ENCODE measurements around the gene MALSU1.
A peak's percentile ranks its signal among the peaks of the same experiment; 100 is the strongest.

The MALSU1 gene

GRCh38 chr7:23298885-23299769, at the start of gene MALSU1:
MALSU1 (plus strand) TSS chr7:23299339; CDS start chr7:23299353, 14 bp downstream.
- DNase-seq (ENCODE audit: low read depth in 2 of 2) = peak; percentile 90 to 95

DNA sequence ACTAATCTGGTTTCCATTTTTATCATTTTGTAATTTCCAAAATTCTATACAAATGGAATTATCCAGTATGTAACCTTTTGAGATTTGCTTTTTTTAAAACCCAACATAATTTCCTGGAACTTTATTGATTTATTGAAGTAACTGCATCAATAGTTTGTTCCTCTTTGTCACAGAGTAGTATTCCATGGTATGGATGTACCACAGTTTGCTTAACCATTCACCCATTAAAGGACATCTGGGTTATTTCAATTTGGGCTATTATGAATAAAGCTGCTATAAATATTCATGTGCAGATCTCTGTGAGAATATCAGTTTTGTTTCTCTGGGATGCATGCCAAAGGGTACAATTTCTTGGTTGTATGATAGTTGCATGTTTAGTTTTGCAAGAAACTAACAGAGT, 49.7 kb upstream of the MALSU1 start:
- DNase-seq (ENCODE audit: low read depth in 2 of 2) = no peak

GRCh38 chr7:23254051-23254681, 45.0 kb upstream of the MALSU1 start:
- DNase-seq (ENCODE audit: low read depth in 2 of 2) = no peak

- no peak for DNase-seq (ENCODE audit: low read depth in 2 of 2)
Observed at GRCh38 chr7:23256731-23257130, 42.4 kb upstream of the MALSU1 start.

DNA sequence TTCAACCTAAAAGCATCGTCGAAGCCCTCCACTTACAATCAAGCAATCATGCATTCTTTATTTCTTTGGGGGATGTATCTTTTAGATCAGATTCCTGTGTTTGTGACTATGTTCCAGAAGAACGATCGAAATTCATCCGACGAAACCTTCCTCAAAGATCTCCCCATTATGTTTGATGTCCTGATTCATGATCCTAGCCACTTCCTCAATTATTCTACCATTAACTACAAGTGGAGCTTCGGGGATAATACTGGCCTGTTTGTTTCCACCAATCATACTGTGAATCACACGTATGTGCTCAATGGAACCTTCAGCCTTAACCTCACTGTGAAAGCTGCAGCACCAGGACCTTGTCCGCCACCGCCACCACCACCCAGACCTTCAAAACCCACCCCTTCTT, 38.8 kb upstream of the MALSU1 start:
- DNase-seq (ENCODE audit: low read depth in 2 of 2) = no peak

DNA sequence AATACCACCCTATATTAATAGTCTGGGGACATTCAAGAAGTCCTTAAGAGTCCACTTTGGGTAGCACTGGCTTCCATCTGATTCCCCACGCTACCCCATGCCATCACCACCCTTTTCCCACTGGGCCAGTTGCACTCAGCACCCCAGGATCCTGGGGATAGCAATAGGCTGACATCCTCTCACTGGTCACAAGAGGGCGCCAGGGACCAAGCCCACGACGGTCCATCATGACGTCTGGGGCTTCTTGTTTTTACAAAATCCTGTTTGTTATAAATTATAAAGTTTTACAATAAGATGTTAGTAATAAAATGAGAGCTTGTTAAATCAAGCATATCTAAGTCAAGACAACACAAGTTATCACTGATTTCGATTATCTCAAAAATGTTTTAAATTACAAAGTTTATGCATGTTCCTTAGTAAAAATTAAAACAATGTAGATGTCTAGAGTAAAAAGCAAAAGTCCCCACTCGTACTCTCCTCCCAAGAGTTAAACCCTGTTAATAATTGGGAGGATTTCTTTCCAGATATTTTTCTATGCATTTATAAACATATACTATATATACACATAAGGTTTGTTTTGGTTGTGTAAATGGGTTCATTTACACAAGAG, 37.2 kb upstream of the MALSU1 start:
- DNase-seq (ENCODE audit: low read depth in 2 of 2) = peak in 1 of 2 donors; percentile 16

DNA sequence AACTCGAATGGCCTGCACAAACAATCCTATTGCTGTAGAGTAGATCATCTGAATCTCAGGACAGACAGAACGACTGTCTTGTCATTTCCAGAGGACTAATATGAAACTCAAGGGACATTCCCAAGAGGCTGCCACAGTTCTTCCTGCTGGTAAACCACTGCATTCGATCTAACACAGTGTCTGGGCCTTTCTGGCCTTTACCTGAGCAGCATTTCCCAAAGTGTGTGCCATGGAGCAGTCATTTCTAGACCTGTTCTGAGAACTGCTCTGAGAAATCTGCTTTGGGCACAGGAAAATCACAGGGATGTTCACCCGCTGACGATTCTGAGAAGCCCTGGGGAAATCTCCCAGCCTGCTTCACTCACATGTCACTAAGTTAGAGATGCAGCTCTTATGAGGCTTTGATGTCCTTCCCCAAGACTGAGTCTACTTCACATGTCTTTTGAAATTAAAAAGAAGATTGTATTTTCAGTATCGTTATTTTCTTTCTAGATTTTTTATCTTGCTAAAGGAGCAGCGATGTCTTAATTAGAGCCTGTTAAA, 34.2 kb upstream of the MALSU1 start:
- no peak for DNase-seq (ENCODE audit: low read depth in 2 of 2)

GRCh38 chr7:23266918-23267317, 32.2 kb upstream of the MALSU1 start:
- no peak for DNase-seq (ENCODE audit: low read depth in 2 of 2)

DNA sequence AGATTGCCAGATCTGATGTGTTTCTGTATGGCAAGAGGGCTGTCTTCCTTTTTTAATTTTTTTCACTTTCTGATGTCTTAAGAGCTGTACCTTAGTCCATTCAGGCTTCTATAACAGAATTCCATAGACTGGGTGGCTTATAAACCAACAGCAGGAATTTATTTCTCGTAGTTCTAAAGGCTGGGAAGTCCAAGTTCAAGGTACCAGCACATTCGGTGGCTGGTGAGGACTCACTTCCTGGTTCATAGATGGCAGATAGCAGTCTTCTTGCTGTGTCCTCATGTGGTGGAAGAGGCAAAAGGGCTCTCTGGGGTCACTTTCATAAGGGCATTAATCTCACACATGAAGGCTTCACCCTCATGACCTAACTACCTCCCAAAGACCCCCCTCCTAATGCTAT, 31.8 kb upstream of the MALSU1 start:
- no peak for DNase-seq (ENCODE audit: low read depth in 2 of 2)

GRCh38 chr7:23268167-23268566, 31.0 kb upstream of the MALSU1 start:
- DNase-seq (ENCODE audit: low read depth in 2 of 2) = no peak

- DNase-seq (ENCODE audit: low read depth in 2 of 2) = no peak
Observed at GRCh38 chr7:23268746-23269145, 30.4 kb upstream of the MALSU1 start.

DNA sequence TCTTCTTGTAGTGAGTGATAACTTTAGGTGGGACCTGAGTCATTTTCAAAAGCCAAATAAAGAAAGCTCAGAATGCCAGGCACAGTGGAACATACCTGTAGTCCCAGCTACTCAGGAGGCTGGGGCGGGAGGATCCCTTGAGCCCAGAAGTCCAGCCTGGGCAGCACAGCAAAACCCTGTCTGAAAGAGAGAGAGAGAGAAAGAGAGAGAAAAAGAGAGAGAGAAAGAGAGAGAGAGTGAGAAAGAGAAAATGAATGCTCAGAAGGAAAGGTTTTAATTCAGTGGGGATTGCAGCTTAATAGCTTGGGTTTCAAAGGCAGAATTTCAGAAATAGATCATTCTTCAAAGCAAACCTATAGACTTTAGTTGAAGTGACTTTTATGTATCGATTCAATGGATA, 26.9 kb upstream of the MALSU1 start:
- no peak for DNase-seq (ENCODE audit: low read depth in 2 of 2)

- peak; percentile 72 to 87 for DNase-seq (ENCODE audit: low read depth in 2 of 2)
Observed at GRCh38 chr7:23273141-23273599, 26.0 kb upstream of the MALSU1 start.

GRCh38 chr7:23275912-23276311, 23.2 kb upstream of the MALSU1 start:
- no peak for DNase-seq (ENCODE audit: low read depth in 2 of 2)

GRCh38 chr7:23276376-23276775, 22.8 kb upstream of the MALSU1 start:
- no peak for DNase-seq (ENCODE audit: low read depth in 2 of 2)

DNA sequence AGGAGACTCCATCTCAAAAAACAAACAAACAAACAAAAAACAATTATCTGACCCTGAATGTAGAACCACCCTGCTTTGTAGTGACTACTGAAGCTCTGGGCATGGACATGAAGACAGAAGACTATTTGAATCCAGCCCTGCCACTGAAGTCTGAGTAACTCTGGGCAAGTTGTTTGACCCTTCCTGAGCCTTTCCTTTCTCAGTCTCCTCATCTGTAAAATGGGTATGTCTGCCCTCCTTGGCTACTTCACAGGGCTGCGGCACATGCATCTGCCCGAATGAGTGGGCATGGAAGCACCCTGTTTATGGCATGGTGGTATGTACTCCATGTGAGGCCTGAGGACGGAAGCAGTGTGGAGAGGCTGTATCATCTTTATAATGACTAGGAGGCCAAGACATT, 22.2 kb upstream of the MALSU1 start:
- no peak for DNase-seq (ENCODE audit: low read depth in 2 of 2)

- no peak for DNase-seq (ENCODE audit: low read depth in 2 of 2)
Observed at GRCh38 chr7:23277359-23277989, 21.7 kb upstream of the MALSU1 start.

DNA sequence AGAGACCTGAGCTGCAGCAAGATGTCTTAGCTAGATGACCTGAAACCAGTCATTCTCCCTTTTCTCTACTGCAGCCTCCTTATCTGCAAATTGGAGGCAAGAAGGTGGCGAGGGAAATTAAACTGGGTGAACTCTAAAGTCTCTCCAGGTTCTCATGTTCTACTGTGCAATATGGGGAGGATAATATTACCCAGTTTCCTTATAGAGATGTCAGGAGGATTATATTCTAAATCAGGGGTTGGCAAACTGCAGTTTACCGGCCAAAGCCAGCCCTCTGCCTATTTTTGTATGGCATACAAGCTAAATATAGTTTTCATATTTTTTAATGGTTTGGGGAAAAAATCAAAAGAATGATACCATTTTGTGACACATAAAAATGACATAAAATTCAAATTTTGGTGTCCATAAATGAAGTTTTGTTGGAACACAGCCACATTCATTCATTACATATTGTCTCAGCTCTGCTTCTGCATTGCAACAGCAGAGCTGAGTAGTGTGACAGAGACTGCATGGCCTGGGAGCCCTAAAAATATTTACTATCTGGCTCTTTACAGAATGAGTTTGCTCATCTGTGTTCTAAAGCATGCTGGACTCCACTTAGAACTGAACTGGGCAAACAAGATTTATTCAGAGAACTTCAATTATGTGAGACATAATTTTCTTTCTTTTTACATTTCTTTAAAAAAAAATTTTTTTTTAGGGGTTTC, 19.2 kb upstream of the MALSU1 start:
- DNase-seq (ENCODE audit: low read depth in 2 of 2) = no peak

DNA sequence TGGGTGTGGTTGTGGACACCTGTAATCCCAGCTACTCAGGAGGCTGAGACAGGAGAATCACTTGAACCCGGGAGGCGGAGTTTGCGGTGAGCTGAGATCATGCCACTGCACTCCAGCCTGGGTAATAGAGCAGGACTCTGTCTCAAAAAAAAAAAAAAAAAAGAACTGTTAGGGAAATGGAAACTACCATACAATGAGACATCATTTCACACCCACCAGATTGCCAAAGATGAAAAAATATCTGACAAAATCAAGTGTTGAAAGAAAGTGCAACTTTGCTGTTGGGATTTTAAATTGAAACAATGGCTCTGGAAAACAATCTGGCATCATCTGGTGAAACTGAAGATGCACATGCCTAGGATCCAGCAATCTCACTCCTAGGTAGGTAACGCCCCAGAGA, 16.1 kb upstream of the MALSU1 start:
- no peak for DNase-seq (ENCODE audit: low read depth in 2 of 2)

- no peak for DNase-seq (ENCODE audit: low read depth in 2 of 2)
Observed at GRCh38 chr7:23284871-23285270, 14.3 kb upstream of the MALSU1 start.
